ENCODE results near the gene AP2A2.

DNA sequence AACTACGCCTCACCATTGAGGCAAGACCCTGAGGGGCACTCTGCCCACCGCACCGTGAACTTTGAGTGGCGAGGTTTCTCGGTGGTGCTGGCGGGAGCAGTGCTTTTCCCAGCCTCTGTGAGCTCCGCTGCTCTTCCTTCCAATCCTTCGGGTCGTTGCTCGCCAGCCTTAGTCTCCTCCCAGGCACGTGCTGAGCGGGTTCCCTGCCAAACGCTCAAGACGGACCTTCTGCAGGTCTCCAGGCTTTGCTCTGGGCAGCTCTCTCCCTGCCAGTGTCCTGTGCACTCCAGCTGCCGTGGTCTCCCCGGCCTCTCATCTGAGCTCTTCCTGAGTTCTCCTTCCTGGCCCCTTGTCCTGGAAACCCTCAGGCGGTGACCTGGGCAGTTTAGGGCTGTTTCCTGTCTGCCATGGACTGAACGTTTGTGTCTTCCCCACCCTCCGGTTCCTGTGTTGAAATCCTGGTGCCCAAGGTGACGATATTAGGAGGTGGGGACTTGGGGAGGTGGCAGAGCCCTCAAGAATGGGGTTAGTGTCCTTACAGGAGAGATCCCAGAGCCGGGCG is 122.0 kb downstream of the AP2A2 start:
- TF ChIP-seq EZH2phosphoT487 (IDR thresholded peaks at IDR 0.05; ENCODE audit: borderline replicate concordance, low read length): no peak
- TF ChIP-seq, protein P1, sequence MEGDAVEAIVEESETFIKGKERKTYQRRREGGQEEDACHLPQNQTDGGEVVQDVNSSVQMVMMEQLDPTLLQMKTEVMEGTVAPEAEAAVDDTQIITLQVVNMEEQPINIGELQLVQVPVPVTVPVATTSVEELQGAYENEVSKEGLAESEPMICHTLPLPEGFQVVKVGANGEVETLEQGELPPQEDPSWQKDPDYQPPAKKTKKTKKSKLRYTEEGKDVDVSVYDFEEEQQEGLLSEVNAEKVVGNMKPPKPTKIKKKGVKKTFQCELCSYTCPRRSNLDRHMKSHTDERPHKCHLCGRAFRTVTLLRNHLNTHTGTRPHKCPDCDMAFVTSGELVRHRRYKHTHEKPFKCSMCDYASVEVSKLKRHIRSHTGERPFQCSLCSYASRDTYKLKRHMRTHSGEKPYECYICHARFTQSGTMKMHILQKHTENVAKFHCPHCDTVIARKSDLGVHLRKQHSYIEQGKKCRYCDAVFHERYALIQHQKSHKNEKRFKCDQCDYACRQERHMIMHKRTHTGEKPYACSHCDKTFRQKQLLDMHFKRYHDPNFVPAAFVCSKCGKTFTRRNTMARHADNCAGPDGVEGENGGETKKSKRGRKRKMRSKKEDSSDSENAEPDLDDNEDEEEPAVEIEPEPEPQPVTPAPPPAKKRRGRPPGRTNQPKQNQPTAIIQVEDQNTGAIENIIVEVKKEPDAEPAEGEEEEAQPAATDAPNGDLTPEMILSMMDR (conservative IDR thresholded peaks at IDR 0.05; ENCODE audit: low read depth, low read length): no peak
- TF ChIP-seq EZH2 (IDR thresholded peaks at IDR 0.05; ENCODE audit: low read length, unreplicated experiment): no peak

All from PC-3 (cell line).